Memory B cell (primary cell): ENCODE measurements around the gene JUP.

Experiments used
- ATAC-seq: fragments of 150-1000 bp; cut with Tn5 transposase; 2 replicates; pipeline ENCODE4 v1.10.0; 2021; ENCODE audit warnings: low read depth, mild to moderate bottlenecking, moderate library complexity
- DNase-seq, 2 donors: peaks; one replicate each; pipeline ENCODE4 v3.0.0; 2022; ENCODE audit warnings: low spot score in 2 of 2
- H3K27ac Mint-ChIP-seq: one replicate; pipeline ENCODE4 v1.8.0; 2022; ENCODE audit warnings: mild to moderate bottlenecking, moderate library complexity, mixed read lengths
- H3K27me3 Mint-ChIP-seq: one replicate; pipeline ENCODE4 v1.8.0; 2022; ENCODE audit warnings: mixed read lengths
- H3K36me3 Mint-ChIP-seq: one replicate; pipeline ENCODE4 v1.8.0; 2022; ENCODE audit warnings: mild to moderate bottlenecking, mixed read lengths
- H3K4me1 Mint-ChIP-seq: one replicate; pipeline ENCODE4 v1.8.0; 2022; ENCODE audit warnings: mixed read lengths
- H3K4me3 Mint-ChIP-seq: one replicate; pipeline ENCODE4 v1.8.0; 2022; ENCODE audit warnings: mild to moderate bottlenecking, moderate library complexity, mixed read lengths
- H3K9me3 Mint-ChIP-seq: one replicate; pipeline ENCODE4 v1.8.0; 2022; ENCODE audit warnings: mixed read lengths

JUP gene

DNA sequence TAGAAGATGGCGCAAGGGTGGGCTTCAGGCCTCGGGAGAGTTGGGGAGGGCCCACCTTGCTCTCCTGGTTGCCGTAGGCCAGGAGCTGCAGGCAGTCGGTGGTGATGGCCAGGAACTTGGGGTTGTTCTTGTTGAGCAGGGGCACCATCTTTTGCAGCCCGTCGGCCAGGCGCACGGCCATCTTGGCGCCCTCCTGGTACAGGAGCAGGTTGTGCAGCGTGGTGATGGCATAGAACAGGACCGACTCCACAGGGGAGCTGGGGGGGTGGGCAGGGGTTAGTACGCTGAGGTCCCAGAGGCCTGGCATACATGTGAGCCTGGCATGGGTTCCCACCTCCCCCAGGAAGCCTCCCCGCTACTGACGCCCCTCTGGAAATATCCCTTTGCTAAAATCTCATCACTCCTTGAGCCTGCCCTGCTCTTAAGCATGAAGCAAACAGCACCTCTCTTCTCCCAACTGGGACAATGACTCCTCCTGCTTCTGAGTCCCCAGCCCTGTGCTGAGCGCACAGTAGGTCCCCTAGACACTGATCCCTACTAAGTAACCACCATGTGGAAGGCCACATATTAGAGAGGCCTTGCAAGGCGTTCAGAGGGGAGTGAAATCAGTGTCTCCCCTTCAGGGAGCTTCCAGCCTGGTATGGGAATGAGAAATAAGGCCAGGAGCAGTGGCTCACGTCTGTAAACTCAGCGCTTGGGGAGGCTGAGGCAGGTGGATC is 19.0 kb downstream of the JUP start:
- peaks cover 6% of the 10 kb centered on the region for H3K4me1 Mint-ChIP-seq
- no peaks in the 10 kb centered on the region for H3K9me3 Mint-ChIP-seq
- peaks cover 11% of the 10 kb centered on the region for H3K36me3 Mint-ChIP-seq
- DNase-seq (no peak), ATAC-seq (no peak)
- H3K27me3 Mint-ChIP-seq, result no peaks in the 10 kb centered on the region
- H3K4me3 Mint-ChIP-seq, result no peak overlapping the region
- H3K27ac Mint-ChIP-seq, result no peak overlapping the region

DNA sequence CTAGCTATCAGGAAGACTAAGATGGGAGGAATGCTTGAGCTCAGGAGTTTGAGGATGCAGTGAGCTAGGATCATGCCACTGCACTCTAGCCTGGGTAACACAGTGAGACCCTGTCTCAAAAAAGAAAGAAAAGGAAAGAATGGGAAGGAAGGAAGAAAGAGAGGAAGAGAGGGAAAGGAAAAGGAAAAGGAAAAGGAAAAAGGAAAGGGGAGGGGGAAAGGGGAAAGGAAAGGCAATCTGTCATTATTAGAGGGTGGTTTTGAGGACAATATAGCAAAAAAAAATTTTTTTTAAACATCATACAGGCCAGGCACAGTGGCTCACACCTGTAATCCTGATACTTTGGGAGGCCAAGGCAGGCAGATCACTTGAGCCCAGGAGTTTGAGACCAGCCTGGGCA is 20.4 kb downstream of the JUP start:
- no peaks in the 10 kb centered on the region for H3K27me3 Mint-ChIP-seq
- H3K36me3 Mint-ChIP-seq, result peaks cover 13% of the 10 kb centered on the region
- no peak overlapping the region for H3K27ac Mint-ChIP-seq
- H3K4me3 Mint-ChIP-seq, result no peak overlapping the region
- DNase-seq (no peak), ATAC-seq (no peak)
- H3K9me3 Mint-ChIP-seq, result no peaks in the 10 kb centered on the region
- H3K4me1 Mint-ChIP-seq, result peaks cover 4% of the 10 kb centered on the region

- DNase-seq, result no peak
- no peaks in the 10 kb centered on the region for H3K9me3 Mint-ChIP-seq
- H3K36me3 Mint-ChIP-seq, result peaks cover 10% of the 10 kb centered on the region
- no peak overlapping the region for H3K4me3 Mint-ChIP-seq
- no peak for ATAC-seq
- H3K4me1 Mint-ChIP-seq, result peaks cover 9% of the 10 kb centered on the region
- H3K27me3 Mint-ChIP-seq, result no peaks in the 10 kb centered on the region
- H3K27ac Mint-ChIP-seq, result no peak overlapping the region
Measured at GRCh38 chr17:41763327-41763726, 23.2 kb downstream of the JUP start.

GRCh38 chr17:41762841-41763240 is 23.7 kb downstream of the JUP start:
- Mint-ChIP-seq H3K9me3 (no peaks in the 10 kb centered on the region), H3K27me3 (no peaks in the 10 kb centered on the region), H3K36me3 (peaks cover 12% of the 10 kb centered on the region), H3K4me1 (peaks cover 9% of the 10 kb centered on the region), H3K27ac (no peak overlapping the region), H3K4me3 (no peak overlapping the region)
- ATAC-seq (no peak), DNase-seq (no peak)

GRCh38 chr17:41762391-41762790 is 24.1 kb downstream of the JUP start:
- no peaks in the 10 kb centered on the region for H3K27me3 Mint-ChIP-seq
- no peak overlapping the region for H3K27ac Mint-ChIP-seq
- no peak overlapping the region for H3K4me3 Mint-ChIP-seq
- H3K9me3 Mint-ChIP-seq, result no peaks in the 10 kb centered on the region
- peaks cover 9% of the 10 kb centered on the region for H3K4me1 Mint-ChIP-seq
- DNase-seq (no peak), ATAC-seq (no peak)
- H3K36me3 Mint-ChIP-seq, result peaks cover 8% of the 10 kb centered on the region

DNA sequence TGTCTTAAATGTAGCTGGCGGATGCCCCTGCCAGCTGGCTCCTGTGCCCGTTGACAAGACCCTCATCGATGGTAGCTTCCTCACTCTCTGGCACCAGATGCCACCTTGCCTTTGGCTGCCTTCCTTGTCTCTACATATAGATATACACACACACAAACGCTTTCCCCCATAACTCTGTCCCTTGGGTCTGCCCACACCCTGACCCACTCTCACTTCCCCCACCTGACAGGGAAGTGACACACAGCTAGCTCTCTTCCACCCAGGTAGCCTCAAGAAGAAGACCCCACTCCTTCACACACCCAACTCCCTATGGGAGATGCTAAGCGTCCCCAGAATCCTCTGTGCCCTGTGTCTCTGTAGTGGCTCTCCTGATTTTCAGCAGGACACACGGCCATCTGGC is 25.6 kb downstream of the JUP start:
- Mint-ChIP-seq H3K4me1 (peaks cover 9% of the 10 kb centered on the region), H3K27ac (peak overlapping the region; percentile 12), H3K4me3 (no peak overlapping the region), H3K9me3 (no peaks in the 10 kb centered on the region), H3K36me3 (peaks cover 4% of the 10 kb centered on the region), H3K27me3 (no peaks in the 10 kb centered on the region)
- DNase-seq (no peak), ATAC-seq (no peak)

- no peak for DNase-seq
- H3K27ac Mint-ChIP-seq, result no peak overlapping the region
- ATAC-seq, result no peak
- H3K4me1 Mint-ChIP-seq, result peaks cover 9% of the 10 kb centered on the region
- no peaks in the 10 kb centered on the region for H3K27me3 Mint-ChIP-seq
- H3K9me3 Mint-ChIP-seq, result no peaks in the 10 kb centered on the region
- H3K4me3 Mint-ChIP-seq, result no peak overlapping the region
- H3K36me3 Mint-ChIP-seq, result peaks cover 4% of the 10 kb centered on the region
Measured at GRCh38 chr17:41758601-41759000, 27.9 kb downstream of the JUP start.

DNA sequence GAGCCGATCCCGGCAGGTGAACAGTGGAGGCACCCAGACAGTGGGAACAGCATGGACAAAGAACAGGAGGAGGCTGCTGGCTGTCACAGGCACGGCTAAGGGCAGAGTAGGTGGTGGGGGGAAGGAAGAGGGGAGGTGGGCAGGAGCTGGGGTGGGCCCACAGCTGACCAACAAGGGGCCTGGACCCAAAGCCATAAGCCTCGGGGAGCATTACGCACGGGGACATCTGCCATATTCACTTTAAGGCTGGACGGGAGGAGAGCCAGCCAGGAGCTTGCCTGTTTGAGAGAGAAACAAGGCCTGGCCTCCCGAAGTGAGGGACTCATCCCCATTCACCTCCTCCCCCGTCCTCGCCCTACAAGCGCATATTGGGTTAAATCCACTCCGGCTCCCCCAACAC is 32.4 kb downstream of the JUP start:
- Mint-ChIP-seq H3K27ac (no peak overlapping the region), H3K4me3 (no peak overlapping the region), H3K27me3 (no peaks in the 10 kb centered on the region), H3K36me3 (peaks cover 2% of the 10 kb centered on the region), H3K9me3 (no peaks in the 10 kb centered on the region), H3K4me1 (no peaks in the 10 kb centered on the region)
- ATAC-seq (no peak), DNase-seq (no peak)

- Mint-ChIP-seq H3K27me3 (peaks cover 9% of the 10 kb centered on the region), H3K27ac (no peak overlapping the region)
Measured at GRCh38 chr17:41751288-41751687, 35.2 kb downstream of the JUP start.

DNA sequence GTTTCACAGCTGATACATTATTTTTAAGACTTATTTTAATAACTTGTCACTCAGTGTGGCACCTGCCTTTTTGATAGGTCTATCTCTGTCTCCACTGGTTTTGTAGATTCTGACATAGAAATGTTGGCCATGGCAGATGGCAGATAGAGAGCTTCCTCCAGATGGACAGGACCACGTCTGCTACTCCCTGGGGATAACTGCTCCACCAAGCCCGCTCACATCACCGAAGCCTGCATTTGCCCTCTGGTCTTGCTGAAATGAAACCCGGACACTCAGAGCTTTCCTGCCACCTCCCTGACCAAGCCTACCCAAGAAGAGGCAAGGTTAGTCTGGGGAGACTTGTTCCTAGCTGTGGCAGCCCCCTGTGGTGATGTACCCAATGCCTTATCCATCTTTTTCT is 35.6 kb downstream of the JUP start:
- Mint-ChIP-seq H3K27ac (no peak overlapping the region), H3K4me1 (peaks cover 3% of the 10 kb centered on the region)
- no peak for ATAC-seq

More at GRCh38 chr17:41751288-41751687, 35.2 kb downstream of the JUP start:
- Mint-ChIP-seq H3K4me1 (peaks cover 3% of the 10 kb centered on the region), H3K4me3 (no peak overlapping the region), H3K36me3 (no peaks in the 10 kb centered on the region), H3K9me3 (no peaks in the 10 kb centered on the region)
- no peak for ATAC-seq
- no peak for DNase-seq

GRCh38 chr17:41748275-41748674 is 38.2 kb downstream of the JUP start:
- ATAC-seq (no peak), DNase-seq (no peak)
- H3K36me3 Mint-ChIP-seq, result no peaks in the 10 kb centered on the region
- no peak overlapping the region for H3K4me3 Mint-ChIP-seq
- no peak overlapping the region for H3K27ac Mint-ChIP-seq
- H3K9me3 Mint-ChIP-seq, result no peaks in the 10 kb centered on the region
- H3K27me3 Mint-ChIP-seq, result peaks cover 9% of the 10 kb centered on the region
- peaks cover 3% of the 10 kb centered on the region for H3K4me1 Mint-ChIP-seq

More for the DNA sequence above, 35.6 kb downstream of the JUP start:
- Mint-ChIP-seq H3K27me3 (peaks cover 9% of the 10 kb centered on the region), H3K9me3 (no peaks in the 10 kb centered on the region), H3K4me3 (no peak overlapping the region), H3K36me3 (no peaks in the 10 kb centered on the region)
- DNase-seq, result no peak

GRCh38 chr17:41741709-41742108 is 44.8 kb downstream of the JUP start:
- Mint-ChIP-seq H3K4me1 (peaks cover 5% of the 10 kb centered on the region), H3K27me3 (peaks cover 10% of the 10 kb centered on the region), H3K36me3 (no peaks in the 10 kb centered on the region), H3K9me3 (no peaks in the 10 kb centered on the region), H3K27ac (no peak overlapping the region), H3K4me3 (no peak overlapping the region)
- DNase-seq (no peak), ATAC-seq (no peak)

DNA sequence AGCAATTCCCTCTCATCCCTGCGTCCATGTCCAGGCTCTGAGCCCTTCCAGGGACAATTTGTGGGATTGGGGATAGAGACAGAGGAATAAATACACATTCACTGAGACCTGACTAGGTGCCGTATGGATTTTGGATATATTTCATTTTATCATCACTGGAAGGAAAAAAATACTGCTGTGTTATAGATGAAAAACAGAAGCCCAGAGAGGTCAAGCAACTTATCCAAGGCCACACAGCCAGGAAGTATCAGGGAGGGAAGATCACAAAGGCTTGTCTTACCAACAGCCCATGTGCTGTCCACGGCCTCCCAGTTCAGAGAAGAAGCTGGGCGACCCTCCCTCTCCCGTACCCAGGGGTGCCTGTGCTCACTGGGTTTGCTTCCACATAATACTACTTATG is 46.0 kb downstream of the JUP start:
- H3K36me3 Mint-ChIP-seq, result no peaks in the 10 kb centered on the region
- H3K27ac Mint-ChIP-seq, result no peak overlapping the region
- H3K27me3 Mint-ChIP-seq, result peaks cover 11% of the 10 kb centered on the region
- no peaks in the 10 kb centered on the region for H3K9me3 Mint-ChIP-seq
- no peak overlapping the region for H3K4me3 Mint-ChIP-seq
- peaks cover 2% of the 10 kb centered on the region for H3K4me1 Mint-ChIP-seq
- ATAC-seq, result no peak
- DNase-seq, result no peak

DNA sequence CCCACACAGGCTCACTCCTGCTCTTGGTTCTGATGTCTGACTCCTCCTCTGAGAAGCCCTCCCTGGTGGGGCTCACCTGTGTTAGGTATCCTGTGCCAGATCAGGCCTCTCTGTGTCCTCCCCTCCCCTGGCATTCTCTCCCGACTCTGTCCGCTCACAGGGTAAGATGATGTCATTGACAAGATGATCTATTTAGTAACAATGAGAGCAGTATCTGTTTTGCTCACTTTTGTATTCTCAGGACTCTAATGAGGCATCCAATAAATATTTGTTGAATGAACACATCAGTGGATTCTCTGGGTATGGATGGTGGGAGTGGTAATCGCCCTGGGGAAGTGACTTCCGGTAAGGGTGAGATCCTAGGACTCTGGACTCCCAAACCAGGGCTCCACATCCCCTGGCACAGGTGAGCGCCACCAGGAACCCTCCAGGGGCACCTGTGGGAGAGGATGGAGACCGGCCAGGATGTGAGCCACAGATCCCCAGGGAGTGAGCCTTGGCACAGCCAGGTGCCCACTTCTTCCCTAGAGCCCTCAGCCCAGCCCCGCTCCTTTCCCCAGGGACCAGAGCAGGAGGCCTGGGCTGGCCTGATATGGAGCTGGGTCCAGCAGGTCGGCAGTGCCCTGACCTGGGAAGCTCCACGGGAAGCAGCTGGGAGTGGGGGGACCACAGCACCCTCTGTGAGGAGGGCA is 46.7 kb downstream of the JUP start:
- Mint-ChIP-seq H3K36me3 (no peaks in the 10 kb centered on the region), H3K27me3 (peaks cover 13% of the 10 kb centered on the region), H3K4me3 (no peak overlapping the region), H3K27ac (no peak overlapping the region), H3K4me1 (peaks cover 5% of the 10 kb centered on the region), H3K9me3 (no peaks in the 10 kb centered on the region)
- ATAC-seq (no peak), DNase-seq (no peak)

GRCh38 chr17:41738801-41739112 is 47.8 kb downstream of the JUP start:
- no peak for ATAC-seq
- no peaks in the 10 kb centered on the region for H3K9me3 Mint-ChIP-seq
- H3K4me1 Mint-ChIP-seq, result peaks cover 5% of the 10 kb centered on the region

More at GRCh38 chr17:41738801-41739112, 47.8 kb downstream of the JUP start:
- H3K36me3 Mint-ChIP-seq, result no peaks in the 10 kb centered on the region
- H3K4me3 Mint-ChIP-seq, result no peak overlapping the region
- DNase-seq, result no peak
- peaks cover 17% of the 10 kb centered on the region for H3K27me3 Mint-ChIP-seq
- H3K27ac Mint-ChIP-seq, result no peak overlapping the region
